ENCODE measurements around the gene RELN.
"Not testable (repeated sequence)": the region's sequence is repeated elsewhere in the genome, so short reads cannot be mapped to it uniquely, and the experiment has no call there.

Gene RELN

GRCh38 chr7:103501206-103501605, 488.3 kb downstream of the RELN start:
- Histone ChIP-seq H3K9me3 (ENCODE audit: low read length) (no peaks in the 10 kb centered on the region), H3F3A (ENCODE audit: insufficient read depth, low read length) (no peaks in the 10 kb centered on the region), H3K4me1 (ENCODE audit: insufficient read depth, low read length, severe bottlenecking) (no peaks in the 10 kb centered on the region), H2AFZ (ENCODE audit: low read length) (no peak overlapping the region), H3K9ac (ENCODE audit: low read length) (no peak overlapping the region), H3K4me3 (ENCODE audit: low read depth, low read length, poor library complexity, severe bottlenecking) (no peak overlapping the region), H3K9me2 (ENCODE audit: low read depth, low read length) (no peaks in the 10 kb centered on the region), H3K27ac (ENCODE audit: low read depth, low read length, poor library complexity, severe bottlenecking) (no peak overlapping the region), H4K20me1 (ENCODE audit: insufficient read depth, low read length) (no peaks in the 10 kb centered on the region), H3K79me2 (ENCODE audit: insufficient read depth, low read length) (no peaks in the 10 kb centered on the region), H3K4me2 (ENCODE audit: low read length) (no peak overlapping the region), H3K36me3 (ENCODE audit: insufficient read depth, low read length) (no peaks in the 10 kb centered on the region), H3K27me3 (ENCODE audit: insufficient read depth, low read length) (no peaks in the 10 kb centered on the region)
- TF ChIP-seq EZH2 (IDR thresholded peaks at IDR 0.05; ENCODE audit: borderline replicate concordance, low read length) (no peak), CTCF (IDR thresholded peaks at IDR 0.05; ENCODE audit: low read length) (no peak)

GRCh38 chr7:103499976-103500375, 489.5 kb downstream of the RELN start:
- no peak overlapping the region for H3K4me3 ChIP-seq (ENCODE audit: low read depth, low read length, poor library complexity, severe bottlenecking)
- no peaks in the 10 kb centered on the region for H3K4me1 ChIP-seq (ENCODE audit: insufficient read depth, low read length, severe bottlenecking)
- no peaks in the 10 kb centered on the region for H4K20me1 ChIP-seq (ENCODE audit: insufficient read depth, low read length)
- no peaks in the 10 kb centered on the region for H3K9me2 ChIP-seq (ENCODE audit: low read depth, low read length)
- no peaks in the 10 kb centered on the region for H3F3A ChIP-seq (ENCODE audit: insufficient read depth, low read length)
- H3K4me2 ChIP-seq (ENCODE audit: low read length) = no peak overlapping the region
- H3K79me2 ChIP-seq (ENCODE audit: insufficient read depth, low read length) = no peaks in the 10 kb centered on the region
- no peak overlapping the region for H3K27ac ChIP-seq (ENCODE audit: low read depth, low read length, poor library complexity, severe bottlenecking)
- H3K9ac ChIP-seq (ENCODE audit: low read length) = no peak overlapping the region
- no peaks in the 10 kb centered on the region for H3K27me3 ChIP-seq (ENCODE audit: insufficient read depth, low read length)
- TF ChIP-seq CTCF (IDR thresholded peaks at IDR 0.05; ENCODE audit: low read length) (no peak), EZH2 (IDR thresholded peaks at IDR 0.05; ENCODE audit: borderline replicate concordance, low read length) (no peak)
- no peaks in the 10 kb centered on the region for H3K36me3 ChIP-seq (ENCODE audit: insufficient read depth, low read length)
- no peak overlapping the region for H2AFZ ChIP-seq (ENCODE audit: low read length)
- H3K9me3 ChIP-seq (ENCODE audit: low read length) = no peaks in the 10 kb centered on the region

- Histone ChIP-seq H3K4me2 (ENCODE audit: low read length) (no peak overlapping the region), H3F3A (ENCODE audit: insufficient read depth, low read length) (no peaks in the 10 kb centered on the region), H3K36me3 (ENCODE audit: insufficient read depth, low read length) (no peaks in the 10 kb centered on the region), H3K27me3 (ENCODE audit: insufficient read depth, low read length) (no peaks in the 10 kb centered on the region), H3K27ac (ENCODE audit: low read depth, low read length, poor library complexity, severe bottlenecking) (no peak overlapping the region), H3K4me1 (ENCODE audit: insufficient read depth, low read length, severe bottlenecking) (no peaks in the 10 kb centered on the region), H4K20me1 (ENCODE audit: insufficient read depth, low read length) (no peaks in the 10 kb centered on the region), H3K79me2 (ENCODE audit: insufficient read depth, low read length) (no peaks in the 10 kb centered on the region), H3K9ac (ENCODE audit: low read length) (no peak overlapping the region), H2AFZ (ENCODE audit: low read length) (no peak overlapping the region), H3K9me3 (ENCODE audit: low read length) (no peaks in the 10 kb centered on the region), H3K4me3 (ENCODE audit: low read depth, low read length, poor library complexity, severe bottlenecking) (no peak overlapping the region), H3K9me2 (ENCODE audit: low read depth, low read length) (no peaks in the 10 kb centered on the region)
- TF ChIP-seq EZH2 (IDR thresholded peaks at IDR 0.05; ENCODE audit: borderline replicate concordance, low read length) (no peak), CTCF (IDR thresholded peaks at IDR 0.05; ENCODE audit: low read length) (no peak)
Observed at GRCh38 chr7:103487419-103487818, 502.0 kb downstream of the RELN start.

- not testable (repeated sequence) for H3K36me3 ChIP-seq (ENCODE audit: insufficient read depth, low read length); H3K4me3 ChIP-seq (ENCODE audit: low read depth, low read length, poor library complexity, severe bottlenecking); H3K4me2 ChIP-seq (ENCODE audit: low read length); H3K9ac ChIP-seq (ENCODE audit: low read length); H3K4me1 ChIP-seq (ENCODE audit: insufficient read depth, low read length, severe bottlenecking); H3K27ac ChIP-seq (ENCODE audit: low read depth, low read length, poor library complexity, severe bottlenecking); H3K9me2 ChIP-seq (ENCODE audit: low read depth, low read length); H4K20me1 ChIP-seq (ENCODE audit: insufficient read depth, low read length); H2AFZ ChIP-seq (ENCODE audit: low read length); H3K27me3 ChIP-seq (ENCODE audit: insufficient read depth, low read length); H3K79me2 ChIP-seq (ENCODE audit: insufficient read depth, low read length); H3F3A ChIP-seq (ENCODE audit: insufficient read depth, low read length); H3K9me3 ChIP-seq (ENCODE audit: low read length)
Observed at GRCh38 chr7:103486873-103487272, 502.6 kb downstream of the RELN start.

Measured in OCI-LY1 (cell line).